ENCODE measurements around the gene FRG2B.
"Not testable (repeated sequence)": the region's sequence is repeated elsewhere in the genome, so short reads cannot be mapped to it uniquely, and the experiment has no call there.

Gene FRG2B

GRCh38 chr10:133626695-133627094 is at the start of gene FRG2B:
Gene FRG2B (minus strand): TSS chr10:133626795. CDS start chr10:133626742, 53 bp downstream.
- not testable (repeated sequence) for DNase-seq (ENCODE audit: low read depth)

GRCh38 chr10:133667446-133667845 is 40.9 kb upstream of the FRG2B start:
- DNase-seq (ENCODE audit: low read depth): not testable (repeated sequence)

GRCh38 chr10:133663544-133664160 is 37.1 kb upstream of the FRG2B start:
- DNase-seq (ENCODE audit: low read depth): not testable (repeated sequence)

- not testable (repeated sequence) for DNase-seq (ENCODE audit: low read depth)
Measured at GRCh38 chr10:133661122-133661521, 34.5 kb upstream of the FRG2B start.

GRCh38 chr10:133660516-133660915 is 33.9 kb upstream of the FRG2B start:
- DNase-seq (ENCODE audit: low read depth): not testable (repeated sequence)

- DNase-seq (ENCODE audit: low read depth): not testable (repeated sequence)
Measured at GRCh38 chr10:133657276-133657675, 30.7 kb upstream of the FRG2B start.

- not testable (repeated sequence) for DNase-seq (ENCODE audit: low read depth)
Measured at GRCh38 chr10:133648872-133649455, 22.4 kb upstream of the FRG2B start.

- DNase-seq (ENCODE audit: low read depth): not testable (repeated sequence)
Measured at GRCh38 chr10:133647075-133647748, 20.6 kb upstream of the FRG2B start.

GRCh38 chr10:133637846-133638235 is 11.2 kb upstream of the FRG2B start:
- not testable (repeated sequence) for DNase-seq (ENCODE audit: low read depth)

- not testable (repeated sequence) for DNase-seq (ENCODE audit: low read depth)
Measured at GRCh38 chr10:133637202-133637845, 10.7 kb upstream of the FRG2B start.

GRCh38 chr10:133630723-133631249 is 4.2 kb upstream of the FRG2B start:
- DNase-seq (ENCODE audit: low read depth): not testable (repeated sequence)

GRCh38 chr10:133622544-133622943 is 4.1 kb downstream of the FRG2B start:
- DNase-seq (ENCODE audit: low read depth): not testable (repeated sequence)

- DNase-seq (ENCODE audit: low read depth): no peak
Measured at GRCh38 chr10:133618851-133619250, 7.7 kb downstream of the FRG2B start.

GRCh38 chr10:133617196-133617595 is 9.4 kb downstream of the FRG2B start:
- DNase-seq (ENCODE audit: low read depth): no peak

- DNase-seq (ENCODE audit: low read depth): no peak
Measured at GRCh38 chr10:133616371-133617130, 10.0 kb downstream of the FRG2B start.

- no peak for DNase-seq (ENCODE audit: low read depth)
Measured at GRCh38 chr10:133614830-133615580, 11.6 kb downstream of the FRG2B start.

GRCh38 chr10:133613699-133614098 is 12.9 kb downstream of the FRG2B start:
- DNase-seq (ENCODE audit: low read depth): no peak

GRCh38 chr10:133611079-133611478 is 15.5 kb downstream of the FRG2B start:
- DNase-seq (ENCODE audit: low read depth): no peak

GRCh38 chr10:133608855-133609254 is 17.7 kb downstream of the FRG2B start:
- no peak for DNase-seq (ENCODE audit: low read depth)

- not testable (repeated sequence) for DNase-seq (ENCODE audit: low read depth)
Measured at GRCh38 chr10:133603434-133603833, 23.2 kb downstream of the FRG2B start.

- DNase-seq (ENCODE audit: low read depth): no peak
Measured at GRCh38 chr10:133600657-133601056, 25.9 kb downstream of the FRG2B start.

Data from T-helper 22 cell (primary cell).